Measurements from ENCODE around the gene CHST15.

CHST15 gene

DNA sequence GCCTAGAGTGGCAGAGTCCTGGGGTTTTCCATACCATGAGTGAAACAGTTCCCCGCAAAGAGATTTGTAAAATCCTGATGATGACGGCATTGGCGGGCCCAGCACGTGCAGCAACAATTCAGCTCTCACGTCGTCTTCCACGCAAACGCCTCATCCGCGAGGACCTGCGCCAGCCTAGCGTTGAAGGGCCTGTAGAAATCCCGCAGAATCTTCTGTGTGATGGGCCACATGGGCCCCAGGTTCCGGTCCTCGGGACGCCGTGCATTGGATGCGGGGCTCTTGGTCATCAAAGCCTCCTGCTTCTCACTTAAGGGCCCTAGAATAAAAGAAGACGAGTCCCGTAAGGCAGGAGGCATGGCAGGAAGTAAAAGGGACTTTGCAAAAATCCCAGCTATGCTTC, 83.4 kb downstream of the CHST15 start:
- H3K27ac ChIP-seq = no peak overlapping the region
- TF ChIP-seq, protein P1, sequence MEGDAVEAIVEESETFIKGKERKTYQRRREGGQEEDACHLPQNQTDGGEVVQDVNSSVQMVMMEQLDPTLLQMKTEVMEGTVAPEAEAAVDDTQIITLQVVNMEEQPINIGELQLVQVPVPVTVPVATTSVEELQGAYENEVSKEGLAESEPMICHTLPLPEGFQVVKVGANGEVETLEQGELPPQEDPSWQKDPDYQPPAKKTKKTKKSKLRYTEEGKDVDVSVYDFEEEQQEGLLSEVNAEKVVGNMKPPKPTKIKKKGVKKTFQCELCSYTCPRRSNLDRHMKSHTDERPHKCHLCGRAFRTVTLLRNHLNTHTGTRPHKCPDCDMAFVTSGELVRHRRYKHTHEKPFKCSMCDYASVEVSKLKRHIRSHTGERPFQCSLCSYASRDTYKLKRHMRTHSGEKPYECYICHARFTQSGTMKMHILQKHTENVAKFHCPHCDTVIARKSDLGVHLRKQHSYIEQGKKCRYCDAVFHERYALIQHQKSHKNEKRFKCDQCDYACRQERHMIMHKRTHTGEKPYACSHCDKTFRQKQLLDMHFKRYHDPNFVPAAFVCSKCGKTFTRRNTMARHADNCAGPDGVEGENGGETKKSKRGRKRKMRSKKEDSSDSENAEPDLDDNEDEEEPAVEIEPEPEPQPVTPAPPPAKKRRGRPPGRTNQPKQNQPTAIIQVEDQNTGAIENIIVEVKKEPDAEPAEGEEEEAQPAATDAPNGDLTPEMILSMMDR (conservative IDR thresholded peaks at IDR 0.05) = no peak
- no peak for TF ChIP-seq ZFX (IDR thresholded peaks at IDR 0.05)

DNA sequence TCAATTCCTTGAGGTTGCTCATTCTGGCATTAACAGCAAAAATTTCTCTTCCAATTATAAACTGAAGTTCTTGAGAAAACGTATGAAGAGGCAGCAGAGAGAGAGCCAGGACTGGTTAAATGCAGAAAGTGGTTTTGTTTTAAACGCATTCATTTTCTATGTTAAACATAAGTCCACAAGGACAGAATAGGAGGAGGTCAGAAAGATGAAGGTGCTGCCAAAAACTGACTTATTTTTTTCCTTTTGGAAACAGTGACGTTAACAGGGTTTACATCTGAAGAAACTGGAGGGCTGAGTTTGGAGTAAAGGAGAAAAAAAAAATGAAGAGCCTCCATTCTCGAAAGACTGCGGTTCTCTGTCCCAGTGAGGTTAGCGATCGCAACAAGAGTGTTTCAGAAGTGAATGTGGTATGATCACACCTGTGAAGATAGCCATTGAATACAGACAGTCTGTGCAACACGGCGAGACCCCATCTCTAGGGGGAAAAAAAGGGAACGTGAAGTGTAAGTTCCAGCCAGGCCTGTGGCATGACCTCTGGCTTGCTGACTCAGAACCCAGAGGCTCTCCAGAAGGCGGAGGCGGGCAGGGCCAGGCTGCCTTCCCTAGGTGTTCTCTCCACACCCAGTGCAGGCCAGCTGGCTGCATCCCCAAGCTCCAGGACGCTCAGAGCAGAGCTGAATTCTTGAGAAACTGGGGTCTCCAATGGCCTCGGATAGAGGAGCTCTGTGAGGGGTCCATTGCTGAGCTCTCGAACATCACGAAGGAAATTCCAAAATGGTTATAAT, 84.0 kb downstream of the CHST15 start:
- no peak for TF ChIP-seq ZFX (IDR thresholded peaks at IDR 0.05)
- TF ChIP-seq, protein P1 (conservative IDR thresholded peaks at IDR 0.05) = no peak

DNA sequence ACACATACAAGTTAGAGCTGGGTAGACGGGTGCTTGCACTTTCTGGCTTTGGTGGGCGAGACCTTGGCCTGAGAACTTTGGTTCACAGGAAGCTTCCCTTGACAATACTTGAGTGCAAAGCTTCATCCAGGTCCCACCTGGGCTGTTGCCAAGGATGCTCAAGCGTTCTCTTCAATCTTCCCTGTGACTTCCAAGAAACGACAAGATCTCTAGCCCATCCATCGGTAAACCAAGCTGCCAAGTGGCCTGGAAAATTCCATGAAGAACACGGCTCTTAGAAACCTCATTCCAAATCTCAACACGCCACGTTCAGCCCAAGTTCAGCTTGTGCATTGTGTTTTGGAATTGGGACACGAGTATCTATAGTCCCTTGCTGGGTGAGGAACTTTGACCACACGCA, 84.7 kb downstream of the CHST15 start:
- TF ChIP-seq ZFX (IDR thresholded peaks at IDR 0.05) = no peak
- TF ChIP-seq, protein P1 (conservative IDR thresholded peaks at IDR 0.05) = no peak
- H3K27ac ChIP-seq = no peak overlapping the region

More for the DNA sequence above, 84.0 kb downstream of the CHST15 start:
- no peak overlapping the region for H3K27ac ChIP-seq

DNA sequence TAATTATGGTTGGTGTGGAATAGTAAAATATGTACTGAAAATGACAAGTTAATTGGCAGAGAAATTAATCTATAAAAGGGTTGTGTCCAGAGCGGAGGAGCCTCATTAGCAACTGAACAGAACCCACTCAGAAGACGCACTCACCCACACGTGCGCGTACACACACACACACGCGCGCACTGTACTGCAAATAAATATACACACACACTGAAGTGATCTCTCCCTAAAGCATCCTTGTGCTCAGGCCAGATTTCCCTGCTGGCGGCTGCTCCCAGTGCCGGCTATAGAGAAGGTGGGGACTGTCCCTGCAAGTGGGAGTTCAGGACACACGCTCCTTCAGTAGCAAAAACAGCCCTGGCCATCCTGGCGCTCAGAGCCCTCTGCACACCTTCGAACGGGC, 85.2 kb downstream of the CHST15 start:
- no peak for TF ChIP-seq ZFX (IDR thresholded peaks at IDR 0.05)
- TF ChIP-seq, protein P1 (conservative IDR thresholded peaks at IDR 0.05) = no peak
- no peak overlapping the region for H3K27ac ChIP-seq

DNA sequence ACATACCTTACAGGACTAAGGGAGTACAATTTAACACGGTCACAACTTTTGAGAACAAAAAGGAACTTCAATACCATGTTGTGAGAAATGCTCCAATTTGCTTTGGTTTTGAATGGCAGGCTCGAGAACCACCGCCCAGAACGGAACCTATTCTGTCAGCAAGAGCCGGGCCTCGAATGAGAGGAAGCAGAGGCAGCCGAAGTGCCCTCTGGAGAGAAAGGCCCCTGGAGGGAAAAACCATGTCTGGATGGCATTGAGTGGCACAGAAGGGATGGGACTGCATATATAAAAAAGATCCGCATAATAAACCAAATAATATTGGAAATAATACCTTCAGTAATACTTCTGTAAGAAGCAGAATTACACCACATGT, 85.6 kb downstream of the CHST15 start:
- H3K27ac ChIP-seq = no peak overlapping the region
- TF ChIP-seq, protein P1 (conservative IDR thresholded peaks at IDR 0.05) = no peak
- no peak for TF ChIP-seq ZFX (IDR thresholded peaks at IDR 0.05)

DNA sequence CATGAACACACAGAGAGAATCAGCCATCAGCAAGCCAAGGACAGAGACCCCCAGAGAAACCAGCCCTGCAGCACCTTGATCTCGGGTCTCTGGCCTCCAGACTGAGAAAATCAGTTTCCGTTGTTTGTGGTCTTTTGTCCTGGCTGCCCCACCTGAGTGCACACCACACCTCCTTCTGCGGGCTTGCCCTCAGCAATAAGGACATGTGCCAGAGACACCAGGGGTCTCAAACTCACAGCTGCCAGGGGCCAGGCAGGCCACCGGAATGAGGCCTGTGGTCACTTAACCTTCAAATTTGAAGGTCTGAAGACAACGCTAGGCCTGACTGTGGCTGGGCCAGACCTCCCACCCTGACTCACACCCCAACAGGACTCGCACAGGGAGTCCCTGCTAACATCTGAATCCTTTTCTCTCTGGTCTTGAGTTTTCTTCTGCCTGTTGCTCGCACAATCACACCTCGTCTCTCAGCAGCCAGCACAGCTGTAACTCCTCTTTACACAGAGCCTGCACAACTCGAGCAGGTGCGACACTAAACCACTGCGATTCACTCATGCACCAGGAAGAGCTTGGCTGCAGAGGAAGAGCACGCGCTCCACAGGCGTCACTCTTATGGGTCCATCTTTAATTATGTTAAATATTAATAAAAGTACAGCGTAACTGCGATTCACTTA, 86.2 kb downstream of the CHST15 start:
- H3K27ac ChIP-seq = no peak overlapping the region
- TF ChIP-seq ZFX (IDR thresholded peaks at IDR 0.05) = no peak
- TF ChIP-seq, protein P1 (conservative IDR thresholded peaks at IDR 0.05) = no peak

DNA sequence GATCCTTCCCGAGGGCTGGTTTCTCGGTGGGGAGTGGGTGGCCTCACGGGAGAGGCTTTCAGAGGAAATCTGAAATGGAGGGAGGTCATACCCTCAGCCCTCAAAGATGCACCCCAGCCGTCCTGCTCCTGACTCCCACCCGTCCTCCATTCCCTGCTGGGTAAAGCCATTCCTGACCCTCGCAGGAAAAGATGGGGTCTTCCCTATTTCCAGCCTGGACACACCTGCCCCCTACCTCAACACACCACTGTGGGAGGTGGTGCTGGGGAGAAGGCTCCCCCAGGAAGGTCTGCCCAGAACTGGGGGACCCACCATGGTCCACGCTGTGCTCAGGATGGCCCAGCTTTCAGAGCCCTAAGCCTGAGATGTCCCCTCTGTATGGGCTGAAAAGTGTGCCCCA, 86.9 kb downstream of the CHST15 start:
- H3K27ac ChIP-seq = no peak overlapping the region
- TF ChIP-seq ZFX (IDR thresholded peaks at IDR 0.05) = no peak
- TF ChIP-seq, protein P1 (conservative IDR thresholded peaks at IDR 0.05) = no peak
